Neural progenitor cell (in vitro differentiated cells): ENCODE measurements around the gene DDN. TPM values are rescaled to one million over a fixed set of nuclear protein-coding genes. Genes with fewer than 3 reads are reported as not detected.

Source experiments
- DNase-seq: peaks from one replicate; pipeline ENCODE4 v3.0.0-alpha.2; 2016; ENCODE audit warnings: low spot score
- H2AFZ ChIP-seq: fragments of 200-600 bp; sonication (generic); replicated peaks from 2 replicates; pipeline ENCODE4 v1.6.1; 2016; ENCODE audit warnings: antibody characterized with exemption
- H3F3A ChIP-seq: fragments of 200-600 bp; sonication (generic); 2 replicates; pipeline ENCODE4 v1.6.1; 2016; ENCODE audit warnings: antibody characterized with exemption, low read depth
- H3K27ac ChIP-seq: fragments of 200-600 bp; sonication (generic); 2 replicates; pipeline ENCODE4 v1.5.1; 2016; ENCODE audit warnings: mild to moderate bottlenecking
- H3K27me3 ChIP-seq: fragments of 200-600 bp; sonication (generic); 2 replicates; pipeline ENCODE4 v1.6.1; 2016; ENCODE audit warnings: mild to moderate bottlenecking, moderate library complexity
- H3K36me3 ChIP-seq: fragments of 200-600 bp; sonication (generic); 2 replicates; pipeline ENCODE4 v1.5.1; 2016
- H3K4me1 ChIP-seq: fragments of 200-600 bp; sonication (generic); 2 replicates; pipeline ENCODE4 v1.6.1; 2016; ENCODE audit warnings: mixed run types
- H3K4me2 ChIP-seq: fragments of 200-600 bp; sonication (generic); 2 replicates; pipeline ENCODE4 v1.6.1; 2016
- H3K4me3 ChIP-seq: fragments of 200-600 bp; sonication (generic); 2 replicates; pipeline ENCODE4 v1.5.1; 2016
- H3K79me2 ChIP-seq: fragments of 200-600 bp; sonication (generic); 2 replicates; pipeline ENCODE4 v1.6.1; 2016; ENCODE audit warnings: low read depth
- H3K9ac ChIP-seq: fragments of 200-600 bp; sonication (generic); 2 replicates; pipeline ENCODE4 v1.6.1; 2016
- H3K9me3 ChIP-seq: fragments of 200-600 bp; sonication (generic); 2 replicates; pipeline ENCODE4 v1.5.1; 2016; ENCODE audit warnings: low read depth
- H4K20me1 ChIP-seq: fragments of 200-600 bp; sonication (generic); 2 replicates; pipeline ENCODE4 v1.6.1; 2016; ENCODE audit warnings: low read depth
- H3K27ac Mint-ChIP-seq: 3 replicates; pipeline ENCODE4 v1.8.0; 2021; ENCODE audit warnings: mixed read lengths
- H3K27me3 Mint-ChIP-seq: 2 replicates; pipeline ENCODE4 v1.8.0; 2022; ENCODE audit warnings: low read depth, mild to moderate bottlenecking, inconsistent platforms, moderate library complexity, mixed read lengths; ENCODE audit not compliant: insufficient read depth
- H3K36me3 Mint-ChIP-seq: 3 replicates; pipeline ENCODE4 v1.8.0; 2021; ENCODE audit warnings: mixed read lengths
- H3K4me1 Mint-ChIP-seq: 3 replicates; pipeline ENCODE4 v1.8.0; 2021; ENCODE audit warnings: mixed read lengths
- H3K4me3 Mint-ChIP-seq: 3 replicates; pipeline ENCODE4 v1.8.0; 2021; ENCODE audit warnings: mild to moderate bottlenecking, moderate library complexity, mixed read lengths
- H3K9me3 Mint-ChIP-seq: 3 replicates; pipeline ENCODE4 v1.8.0; 2020; ENCODE audit warnings: mixed read lengths
- EZH2 ChIP-seq: fragments of 200-600 bp; sonication (generic); IDR thresholded peaks from 2 replicates; pipeline ENCODE4 v1.6.1; 2017; ENCODE audit warnings: antibody characterized with exemption, mild to moderate bottlenecking, moderate library complexity
- EZH2phosphoT487 ChIP-seq: fragments of 200-600 bp; sonication (generic); IDR thresholded peaks from 2 replicates; pipeline ENCODE4 v1.6.1; 2017; ENCODE audit warnings: antibody characterized with exemption
- total RNA-seq: library from RNA; depleted of rRNA; stranded (reverse); fragments of >200 nt; gene quantifications from 2 replicates; pipeline ENCODE4 v1.2.3, GENCODE V29; 2015; ENCODE audit warnings: low replicate concordance
- TF ChIP-seq, protein P1 (sequence below): fragments of 200-600 bp; sonication (generic); IDR thresholded peaks from 2 replicates; pipeline ENCODE4 v1.5.1; 2017; ENCODE audit warnings: antibody characterized with exemption, mild to moderate bottlenecking

DDN gene
- total RNA-seq, 1 donor from 2014 or later, result not detected

DNA sequence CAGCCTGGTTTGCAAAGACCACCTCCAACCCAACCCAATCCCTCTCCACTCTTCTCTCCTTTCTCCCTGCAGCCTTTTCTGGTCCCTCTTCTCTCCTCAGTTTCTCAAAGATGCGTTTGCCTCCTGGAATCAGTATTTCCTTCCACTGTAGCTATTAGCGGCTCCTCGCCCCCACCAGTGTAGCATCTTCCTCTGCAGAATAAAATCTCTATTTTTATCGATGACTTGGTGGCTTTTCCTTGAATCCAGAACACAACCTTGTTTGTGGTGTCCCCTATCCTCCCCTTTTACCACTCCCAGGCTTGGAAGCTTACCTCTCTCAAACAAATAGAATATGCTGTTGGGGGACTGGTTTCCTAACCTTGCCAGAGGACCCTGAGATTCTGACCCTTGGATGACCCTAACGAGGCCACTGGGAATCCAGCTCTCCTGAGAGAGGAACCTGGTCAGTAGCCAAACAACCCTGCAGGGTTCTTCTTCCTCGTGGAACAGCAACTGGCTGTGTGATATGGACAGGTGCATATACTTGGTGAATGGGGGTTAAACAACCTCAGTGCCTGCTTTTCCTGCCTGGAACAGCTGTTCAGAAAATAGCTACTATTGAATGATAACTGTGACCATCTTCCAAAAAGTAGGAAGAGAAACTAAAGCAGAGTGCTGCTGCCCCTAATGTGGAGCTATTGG, 16.6 kb downstream of the DDN start:
- H3K4me3 Mint-ChIP-seq, result peak overlapping the region; percentile 87
- no peaks in the 10 kb centered on the region for H3K9me3 ChIP-seq

DNA sequence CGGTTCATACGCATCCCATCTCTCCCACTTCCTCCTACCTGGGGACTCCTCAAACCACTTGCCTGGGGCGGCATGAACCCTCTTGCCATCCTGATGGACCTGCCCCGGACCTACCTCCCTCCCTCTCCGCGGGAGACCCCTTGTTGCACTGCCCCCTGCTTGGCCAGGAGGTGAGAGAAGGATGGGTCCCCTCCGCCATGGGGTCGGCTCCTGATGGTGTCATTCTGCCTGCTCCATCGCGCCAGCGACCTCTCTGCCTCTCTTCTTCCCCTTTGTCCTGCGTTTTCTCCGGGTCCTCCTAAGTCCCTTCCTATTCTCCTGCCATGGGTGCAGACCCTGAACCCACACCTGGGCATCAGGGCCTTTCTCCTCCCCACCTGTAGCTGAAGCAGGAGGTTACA, 17.4 kb downstream of the DDN start:
- DNase-seq, result no peak
- Mint-ChIP-seq H3K9me3 (peaks cover 5% of the 10 kb centered on the region), H3K27me3 (peaks cover 74% of the 10 kb centered on the region), H3K36me3 (peaks cover 8% of the 10 kb centered on the region), H3K4me3 (peak overlapping the region; percentile 87), H3K4me1 (peaks cover 77% of the 10 kb centered on the region), H3K27ac (peak overlapping the region; percentile 66)
- H3K9ac ChIP-seq, result no peak overlapping the region
- H4K20me1 ChIP-seq, result peaks cover 94% of the 10 kb centered on the region
- no peaks in the 10 kb centered on the region for H3K79me2 ChIP-seq
- no peak overlapping the region for H2AFZ ChIP-seq
- peak overlapping the region; percentile 63 for H3K4me2 ChIP-seq
- H3K4me3 ChIP-seq, result no peak overlapping the region
- no peaks in the 10 kb centered on the region for H3K9me3 ChIP-seq
- H3K27ac ChIP-seq, result no peak overlapping the region
- peaks cover 100% of the 10 kb centered on the region for H3K27me3 ChIP-seq
- peaks cover 57% of the 10 kb centered on the region for H3F3A ChIP-seq
- TF ChIP-seq EZH2 (no peak), EZH2phosphoT487 (no peak)
- TF ChIP-seq, protein P1, sequence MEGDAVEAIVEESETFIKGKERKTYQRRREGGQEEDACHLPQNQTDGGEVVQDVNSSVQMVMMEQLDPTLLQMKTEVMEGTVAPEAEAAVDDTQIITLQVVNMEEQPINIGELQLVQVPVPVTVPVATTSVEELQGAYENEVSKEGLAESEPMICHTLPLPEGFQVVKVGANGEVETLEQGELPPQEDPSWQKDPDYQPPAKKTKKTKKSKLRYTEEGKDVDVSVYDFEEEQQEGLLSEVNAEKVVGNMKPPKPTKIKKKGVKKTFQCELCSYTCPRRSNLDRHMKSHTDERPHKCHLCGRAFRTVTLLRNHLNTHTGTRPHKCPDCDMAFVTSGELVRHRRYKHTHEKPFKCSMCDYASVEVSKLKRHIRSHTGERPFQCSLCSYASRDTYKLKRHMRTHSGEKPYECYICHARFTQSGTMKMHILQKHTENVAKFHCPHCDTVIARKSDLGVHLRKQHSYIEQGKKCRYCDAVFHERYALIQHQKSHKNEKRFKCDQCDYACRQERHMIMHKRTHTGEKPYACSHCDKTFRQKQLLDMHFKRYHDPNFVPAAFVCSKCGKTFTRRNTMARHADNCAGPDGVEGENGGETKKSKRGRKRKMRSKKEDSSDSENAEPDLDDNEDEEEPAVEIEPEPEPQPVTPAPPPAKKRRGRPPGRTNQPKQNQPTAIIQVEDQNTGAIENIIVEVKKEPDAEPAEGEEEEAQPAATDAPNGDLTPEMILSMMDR, result no peak
- no peaks in the 10 kb centered on the region for H3K36me3 ChIP-seq
- H3K4me1 ChIP-seq, result peaks cover 42% of the 10 kb centered on the region

More for the DNA sequence above, 16.6 kb downstream of the DDN start:
- H3K27me3 Mint-ChIP-seq, result peaks cover 74% of the 10 kb centered on the region
- peaks cover 77% of the 10 kb centered on the region for H3K4me1 Mint-ChIP-seq
- Histone ChIP-seq H2AFZ (no peak overlapping the region), H3K79me2 (no peaks in the 10 kb centered on the region), H3K4me2 (no peak overlapping the region), H3K4me1 (peaks cover 46% of the 10 kb centered on the region), H3K27ac (no peak overlapping the region), H3K9ac (no peak overlapping the region), H3F3A (peaks cover 55% of the 10 kb centered on the region), H4K20me1 (peaks cover 94% of the 10 kb centered on the region), H3K27me3 (peaks cover 98% of the 10 kb centered on the region), H3K4me3 (no peak overlapping the region), H3K36me3 (no peaks in the 10 kb centered on the region)
- H3K9me3 Mint-ChIP-seq, result peaks cover 2% of the 10 kb centered on the region
- TF ChIP-seq, protein P1, result no peak
- TF ChIP-seq EZH2 (no peak), EZH2phosphoT487 (no peak)
- no peak overlapping the region for H3K27ac Mint-ChIP-seq
- peaks cover 8% of the 10 kb centered on the region for H3K36me3 Mint-ChIP-seq
- DNase-seq, result no peak

DNA sequence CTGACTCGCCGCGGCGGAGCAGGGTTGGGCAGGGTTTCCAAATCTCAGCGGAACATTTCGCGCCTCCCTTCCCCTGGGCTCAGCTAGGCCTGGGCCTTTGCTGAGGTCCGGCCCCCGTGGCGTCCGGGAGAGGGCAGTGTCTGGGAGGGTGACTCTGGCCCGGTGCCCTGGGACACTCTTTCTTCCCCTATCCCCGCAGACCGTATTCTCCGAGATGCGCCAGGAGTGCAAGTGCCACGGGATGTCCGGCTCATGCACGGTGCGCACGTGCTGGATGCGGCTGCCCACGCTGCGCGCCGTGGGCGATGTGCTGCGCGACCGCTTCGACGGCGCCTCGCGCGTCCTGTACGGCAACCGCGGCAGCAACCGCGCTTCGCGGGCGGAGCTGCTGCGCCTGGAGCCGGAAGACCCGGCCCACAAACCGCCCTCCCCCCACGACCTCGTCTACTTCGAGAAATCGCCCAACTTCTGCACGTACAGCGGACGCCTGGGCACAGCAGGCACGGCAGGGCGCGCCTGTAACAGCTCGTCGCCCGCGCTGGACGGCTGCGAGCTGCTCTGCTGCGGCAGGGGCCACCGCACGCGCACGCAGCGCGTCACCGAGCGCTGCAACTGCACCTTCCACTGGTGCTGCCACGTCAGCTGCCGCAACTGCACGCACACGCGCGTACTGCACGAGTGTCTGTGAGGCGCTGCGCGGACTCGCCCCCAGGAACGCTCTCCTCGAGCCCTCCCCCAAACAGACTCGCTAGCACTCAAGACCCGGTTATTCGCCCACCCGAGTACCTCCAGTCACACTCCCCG, 18.0 kb downstream of the DDN start:
- peaks cover 88% of the 10 kb centered on the region for H4K20me1 ChIP-seq
- peaks cover 54% of the 10 kb centered on the region for H3F3A ChIP-seq
- H3K27me3 Mint-ChIP-seq, result peaks cover 77% of the 10 kb centered on the region
- H3K27ac Mint-ChIP-seq, result peak overlapping the region; percentile 66
- peak overlapping the region; percentile 87 for H3K4me3 Mint-ChIP-seq
- H3K27ac ChIP-seq, result no peak overlapping the region
- H3K9ac ChIP-seq, result no peak overlapping the region
- H3K9me3 ChIP-seq, result no peaks in the 10 kb centered on the region
- no peaks in the 10 kb centered on the region for H3K36me3 ChIP-seq
- peaks cover 76% of the 10 kb centered on the region for H3K4me1 Mint-ChIP-seq
- H3K9me3 Mint-ChIP-seq, result peaks cover 5% of the 10 kb centered on the region
- H2AFZ ChIP-seq, result no peak overlapping the region
- H3K36me3 Mint-ChIP-seq, result peaks cover 8% of the 10 kb centered on the region
- H3K4me1 ChIP-seq, result peaks cover 37% of the 10 kb centered on the region
- peak overlapping the region; percentile 30 for H3K4me3 ChIP-seq
- TF ChIP-seq EZH2 (peak; percentile 14), EZH2phosphoT487 (peak; percentile 60)
- TF ChIP-seq, protein P1, result peak; percentile 23
- peak; percentile 69 for DNase-seq
- peaks cover 100% of the 10 kb centered on the region for H3K27me3 ChIP-seq
- peak overlapping the region; percentile 63 for H3K4me2 ChIP-seq
- no peaks in the 10 kb centered on the region for H3K79me2 ChIP-seq
